Smooth muscle cell (in vitro differentiated cells): ENCODE results near the gene CEL. TPM values are rescaled to one million over a fixed set of nuclear protein-coding genes. Genes with fewer than 3 reads are reported as not detected.

Source experiments
- DNase-seq: peaks from one replicate; lab custom pipeline; 2025; ENCODE audit not compliant: unreplicated experiment; lab: John Stamatoyannopoulos, UW
- H2AFZ ChIP-seq: fragments of 200-600 bp; sonication (generic); 2 replicates; pipeline ENCODE4 v1.6.0; 2016; ENCODE audit warnings: antibody characterized with exemption, low read depth, mild to moderate bottlenecking
- H3F3A ChIP-seq: fragments of 200-600 bp; sonication (generic); 2 replicates; pipeline ENCODE4 v1.6.0; 2017; ENCODE audit warnings: antibody characterized with exemption, low read depth
- H3K27ac ChIP-seq: fragments of 200-600 bp; sonication (generic); 2 replicates; pipeline ENCODE4 v1.5.1; 2016; ENCODE audit warnings: low read depth, mild to moderate bottlenecking
- H3K27me3 ChIP-seq: fragments of 200-600 bp; sonication (generic); 2 replicates; pipeline ENCODE4 v1.6.1; 2016; ENCODE audit warnings: low read depth, mild to moderate bottlenecking
- H3K36me3 ChIP-seq: fragments of 200-600 bp; sonication (generic); 2 replicates; pipeline ENCODE4 v1.5.1; 2016; ENCODE audit warnings: low read depth
- H3K4me1 ChIP-seq: fragments of 200-600 bp; sonication (generic); 2 replicates; pipeline ENCODE4 v1.5.1; 2016; ENCODE audit warnings: low read depth
- H3K4me2 ChIP-seq: fragments of 200-600 bp; sonication (generic); 2 replicates; pipeline ENCODE4 v1.6.0; 2016; ENCODE audit warnings: mild to moderate bottlenecking
- H3K4me3 ChIP-seq: fragments of 200-600 bp; sonication (generic); 2 replicates; pipeline ENCODE4 v1.5.1; 2016; ENCODE audit warnings: mild to moderate bottlenecking
- H3K79me2 ChIP-seq: fragments of 200-600 bp; sonication (generic); 2 replicates; pipeline ENCODE4 v1.6.0; 2016; ENCODE audit warnings: low read depth, mild to moderate bottlenecking
- H3K9ac ChIP-seq: fragments of 200-600 bp; sonication (generic); 2 replicates; pipeline ENCODE4 v1.6.0; 2016; ENCODE audit warnings: low read depth
- H3K9me3 ChIP-seq: fragments of 200-600 bp; sonication (generic); replicated peaks from 2 replicates; pipeline ENCODE4 v1.5.1; 2016; ENCODE audit warnings: low read depth
- H4K20me1 ChIP-seq: fragments of 200-600 bp; sonication (generic); 2 replicates; pipeline ENCODE4 v1.6.0; 2016; ENCODE audit warnings: low read depth
- WGBS: methylation state at CpG from one replicate; pipeline ENCODE4 v1.1.7; 2016; ENCODE audit warnings: low lambda C conversion rate; 5-methylcytosine and 5-hydroxymethylcytosine counted together
- polyA plus RNA-seq: library from polyadenylated mRNA; unstranded; fragments of >200 nt; fragmentation: Nextera tagmentation; extraction: Ambion mirVana; gene quantifications from 2 replicates; pipeline ENCODE4 v1.2.1, GENCODE V29; 2016
- total RNA-seq: library from RNA; depleted of rRNA; stranded (reverse); fragments of >200 nt; gene quantifications from 2 replicates; pipeline ENCODE4 v1.2.3, GENCODE V29; 2014
- TF ChIP-seq, protein P1 (sequence below): fragments of 200-600 bp; sonication (generic); IDR thresholded peaks from 2 replicates; pipeline ENCODE4 v1.5.1; 2017; ENCODE audit warnings: borderline replicate concordance, mild to moderate bottlenecking, antibody characterized with exemption; ENCODE audit not compliant: insufficient read depth, poor library complexity, severe bottlenecking

CEL gene
- total and polyA plus RNA-seq, 2 experiments from 2014 or later, result 0.18 to 0.73 TPM

DNA sequence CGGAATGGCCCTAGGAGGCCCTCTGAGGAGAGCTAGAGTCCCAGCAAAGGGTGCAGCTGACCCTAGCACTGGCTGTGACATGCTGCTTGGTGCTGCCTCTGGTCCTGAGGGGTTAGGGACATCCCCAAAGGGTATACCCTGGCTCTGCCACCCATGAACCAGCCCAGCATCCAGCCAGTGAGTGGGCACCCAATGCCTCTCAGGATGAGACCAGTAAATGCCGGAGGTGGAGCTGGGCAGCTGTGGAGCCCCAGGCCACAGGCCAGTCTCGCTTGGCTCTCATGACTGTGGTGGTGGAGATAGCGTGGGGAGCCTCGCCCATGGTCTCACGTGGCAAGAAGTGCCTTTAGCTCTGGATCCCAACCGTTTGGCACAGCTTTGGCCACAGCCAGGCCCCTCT lies 3.7 kb upstream of the CEL start:
- Histone ChIP-seq H3K27me3 (no peaks in the 10 kb centered on the region), H3K4me1 (peaks cover 15% of the 10 kb centered on the region), H3K36me3 (no peaks in the 10 kb centered on the region), H4K20me1 (no peaks in the 10 kb centered on the region), H3K9ac (no peak overlapping the region), H3F3A (no peaks in the 10 kb centered on the region), H3K4me3 (no peak overlapping the region), H3K27ac (no peak overlapping the region), H3K9me3 (no peaks in the 10 kb centered on the region), H3K79me2 (no peaks in the 10 kb centered on the region), H3K4me2 (no peak overlapping the region), H2AFZ (no peak overlapping the region)
- TF ChIP-seq, protein P1, sequence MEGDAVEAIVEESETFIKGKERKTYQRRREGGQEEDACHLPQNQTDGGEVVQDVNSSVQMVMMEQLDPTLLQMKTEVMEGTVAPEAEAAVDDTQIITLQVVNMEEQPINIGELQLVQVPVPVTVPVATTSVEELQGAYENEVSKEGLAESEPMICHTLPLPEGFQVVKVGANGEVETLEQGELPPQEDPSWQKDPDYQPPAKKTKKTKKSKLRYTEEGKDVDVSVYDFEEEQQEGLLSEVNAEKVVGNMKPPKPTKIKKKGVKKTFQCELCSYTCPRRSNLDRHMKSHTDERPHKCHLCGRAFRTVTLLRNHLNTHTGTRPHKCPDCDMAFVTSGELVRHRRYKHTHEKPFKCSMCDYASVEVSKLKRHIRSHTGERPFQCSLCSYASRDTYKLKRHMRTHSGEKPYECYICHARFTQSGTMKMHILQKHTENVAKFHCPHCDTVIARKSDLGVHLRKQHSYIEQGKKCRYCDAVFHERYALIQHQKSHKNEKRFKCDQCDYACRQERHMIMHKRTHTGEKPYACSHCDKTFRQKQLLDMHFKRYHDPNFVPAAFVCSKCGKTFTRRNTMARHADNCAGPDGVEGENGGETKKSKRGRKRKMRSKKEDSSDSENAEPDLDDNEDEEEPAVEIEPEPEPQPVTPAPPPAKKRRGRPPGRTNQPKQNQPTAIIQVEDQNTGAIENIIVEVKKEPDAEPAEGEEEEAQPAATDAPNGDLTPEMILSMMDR, result no peak
- no peak for DNase-seq
- WGBS, result 97% methylated on average over 7 of the region's 7 CpGs

DNA sequence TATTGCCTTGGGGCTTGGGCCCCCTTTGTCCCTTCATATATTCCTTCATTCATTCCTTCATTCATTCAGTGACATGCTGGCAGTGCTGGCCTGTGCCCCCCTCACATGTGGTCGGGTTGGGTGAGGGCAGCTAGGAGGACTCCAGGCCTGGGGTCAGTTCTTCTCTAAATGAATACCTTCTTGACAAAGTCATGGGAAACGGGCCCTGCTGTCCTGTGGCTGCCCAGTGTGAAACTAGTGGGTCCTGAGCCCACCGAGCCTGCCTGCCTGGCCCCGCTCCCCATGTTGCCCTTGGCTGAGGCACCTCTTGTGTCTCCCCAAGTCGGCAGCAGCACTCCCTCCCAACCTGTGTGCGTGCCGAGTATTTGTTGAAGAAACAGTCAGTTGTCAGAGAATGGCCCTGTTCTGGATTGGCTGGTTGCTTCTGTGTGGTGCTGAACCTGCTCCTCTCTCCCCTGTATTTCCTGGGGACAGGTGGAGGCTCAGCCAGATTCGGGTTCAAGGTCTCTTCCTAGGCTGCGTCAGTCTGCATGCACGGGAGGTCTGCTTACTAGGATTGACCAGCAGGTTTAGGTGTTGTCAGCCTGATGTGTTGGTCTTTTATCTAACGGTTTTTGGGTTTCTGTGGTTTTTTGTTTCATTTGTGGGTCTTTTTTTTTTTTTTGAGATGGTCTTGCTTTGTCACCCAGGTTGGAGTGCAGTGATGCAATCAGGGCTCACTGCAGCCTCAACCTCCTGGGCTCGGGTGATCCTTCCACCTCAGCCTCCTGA lies 3.0 kb upstream of the CEL start:
- Histone ChIP-seq H3K9ac (no peak overlapping the region), H3F3A (no peaks in the 10 kb centered on the region), H3K27ac (no peak overlapping the region), H3K4me2 (no peak overlapping the region), H3K9me3 (no peaks in the 10 kb centered on the region), H3K79me2 (no peaks in the 10 kb centered on the region), H3K36me3 (no peaks in the 10 kb centered on the region), H3K27me3 (no peaks in the 10 kb centered on the region), H4K20me1 (no peaks in the 10 kb centered on the region), H3K4me1 (peaks cover 15% of the 10 kb centered on the region), H3K4me3 (no peak overlapping the region), H2AFZ (no peak overlapping the region)
- DNase-seq, result no peak
- 94% methylated on average over 12 of the region's 12 CpGs for WGBS
- TF ChIP-seq, protein P1, result no peak

DNA sequence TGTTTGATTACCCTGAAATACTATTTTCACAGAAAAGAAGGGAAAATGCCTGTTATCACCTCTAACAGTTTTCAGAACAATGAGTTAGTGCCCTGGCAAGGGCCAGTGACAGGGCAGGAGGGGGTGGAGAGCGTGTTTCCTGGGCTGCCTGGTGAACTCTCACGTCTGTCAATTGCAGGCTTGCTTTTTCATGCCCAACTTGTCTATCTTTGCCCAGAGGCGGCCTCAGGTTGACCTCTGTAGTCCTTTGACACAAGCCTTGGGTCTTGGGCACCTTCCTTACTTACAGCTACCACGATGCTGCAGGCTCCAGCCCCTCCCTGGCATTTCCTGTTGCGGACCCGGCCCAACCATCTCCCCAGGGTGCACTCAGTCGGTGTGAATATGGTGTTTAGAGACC lies 2.2 kb upstream of the CEL start:
- WGBS, result 65% methylated on average over 7 of the region's 7 CpGs

More for the DNA sequence above, 2.2 kb upstream of the CEL start:
- no peaks in the 10 kb centered on the region for H3K79me2 ChIP-seq
- H3K9ac ChIP-seq, result no peak overlapping the region
- no peak overlapping the region for H3K4me3 ChIP-seq
- no peaks in the 10 kb centered on the region for H3K9me3 ChIP-seq
- H4K20me1 ChIP-seq, result no peaks in the 10 kb centered on the region
- DNase-seq, result no peak
- no peak overlapping the region for H3K4me2 ChIP-seq
- no peaks in the 10 kb centered on the region for H3F3A ChIP-seq
- H3K27ac ChIP-seq, result no peak overlapping the region
- H3K4me1 ChIP-seq, result peaks cover 15% of the 10 kb centered on the region
- H3K36me3 ChIP-seq, result no peaks in the 10 kb centered on the region
- no peaks in the 10 kb centered on the region for H3K27me3 ChIP-seq
- TF ChIP-seq, protein P1, result no peak
- H2AFZ ChIP-seq, result no peak overlapping the region
